Measurements from ENCODE around the gene MYOZ3. TPM values are rescaled to one million over a fixed set of nuclear protein-coding genes. Genes with fewer than 3 reads are reported as not detected.

The MYOZ3 gene
- polyA plus RNA-seq, 1 of the 3 experiments (the other 2 are of a cell fraction): 0.26 TPM

DNA sequence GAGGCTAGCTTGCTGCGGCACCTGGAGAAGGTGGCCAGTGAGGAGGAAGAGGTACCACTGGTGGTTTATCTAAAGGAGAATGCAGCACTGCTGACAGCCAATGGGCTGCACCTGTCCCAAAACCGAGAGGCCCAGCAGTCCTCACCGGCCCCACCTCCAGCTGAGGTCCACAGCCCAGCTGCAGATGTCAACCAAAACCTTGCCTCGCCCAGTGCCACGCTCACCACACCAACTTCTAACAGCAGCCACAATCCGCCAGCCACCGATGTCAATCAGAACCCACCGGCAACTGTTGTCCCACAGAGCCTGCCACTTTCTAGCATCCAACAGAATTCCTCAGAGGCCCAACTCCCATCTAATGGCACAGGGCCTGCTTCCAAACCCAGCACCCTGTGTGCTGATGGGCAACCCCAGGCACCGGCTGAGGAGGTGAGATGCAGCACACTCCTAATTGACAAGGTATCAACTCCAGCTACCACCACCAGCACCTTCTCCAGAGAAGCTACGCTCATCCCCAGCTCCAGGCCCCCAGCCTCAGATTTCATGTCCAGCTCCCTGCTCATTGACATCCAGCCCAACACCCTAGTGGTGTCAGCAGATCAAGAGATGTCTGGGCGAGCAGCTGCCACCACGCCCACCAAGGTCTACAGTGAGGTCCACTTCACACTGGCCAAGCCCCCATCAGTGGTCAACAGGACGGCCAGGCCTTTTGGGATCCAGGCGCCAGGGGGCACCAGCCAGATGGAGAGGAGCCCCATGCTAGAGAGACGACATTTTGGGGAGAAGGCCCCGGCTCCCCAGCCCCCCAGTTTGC, 12.6 kb upstream of the MYOZ3 start:
- ChIA-PET POLR2A (interaction anchor here (0.6 kb wide), 1 partner anchor 493 kb away, joined by 3 read pairs; the partner anchor contains the start of gene PDGFRB), CTCF (interaction anchor here (5.5 to 12.2 kb wide), 2 partner anchors 8 to 87 kb away, joined by 44 to 160 read pairs; no protein-coding TSS in a partner anchor)
- WGBS (ENCODE audit: low lambda C conversion rate): 98% methylated on average over 11 of the region's 16 CpGs
- Histone ChIP-seq H3K4me2 (no peak overlapping the region), H3K9me2 (no peaks in the 10 kb centered on the region), H2AFZ (ENCODE audit: low read depth) (no peak overlapping the region), H3K79me2 (ENCODE audit: insufficient read depth) (peaks cover 35% of the 10 kb centered on the region), H3K27ac (ENCODE audit: low read depth in 2 of 2, low read length in 1 of 2) (no peak overlapping the region), H3K4me1 (ENCODE audit: control insufficient read depth in 1 of 2, insufficient read depth in 2 of 2, low read depth in 1 of 2, low read length in 1 of 2) (peaks cover 29 to 56% of the 10 kb centered on the region in 2 experiments), H3K4me3 (ENCODE audit: low read depth in 2 of 2, low read length in 1 of 2) (no peak overlapping the region), H3K9me3 (no peaks in the 10 kb centered on the region), H3K36me3 (replicated peaks in 1 of 2; ENCODE audit: control insufficient read depth in 1 of 2, insufficient read depth in 2 of 2, low read length in 1 of 2) (peaks cover 11 to 34% of the 10 kb centered on the region in 2 experiments), H3K27me3 (ENCODE audit: insufficient read depth) (no peaks in the 10 kb centered on the region), H3F3A (replicated peaks; ENCODE audit: insufficient read depth) (peaks cover 6% of the 10 kb centered on the region), H3K9ac (no peak overlapping the region), H4K20me1 (ENCODE audit: insufficient read depth) (no peaks in the 10 kb centered on the region; the same call in none of the 2 replicates)
- no peak for DNase-seq
- TF ChIP-seq TEAD4 (IDR thresholded peaks at IDR 0.05; ENCODE audit: borderline replicate concordance, insufficient read depth) (no peak), RXRA (IDR thresholded peaks at IDR 0.05; ENCODE audit: borderline replicate concordance, low read depth) (no peak), FOSL2 (IDR thresholded peaks at IDR 0.05; ENCODE audit: borderline replicate concordance, low read depth) (no peak), TAF1 (IDR thresholded peaks at IDR 0.05; ENCODE audit: borderline replicate concordance, low read depth, low read length) (no peak), EP300 (IDR thresholded peaks at IDR 0.05; ENCODE audit: borderline replicate concordance in 1 of 2, low read depth in 1 of 2, low read length in 1 of 2) (no peak), SIN3A (IDR thresholded peaks at IDR 0.05; ENCODE audit: borderline replicate concordance, low read depth, low read length) (no peak), GATA2 (CRISPR knock-in tag; IDR thresholded peaks at IDR 0.05) (no peak), POLR2AphosphoS5 (IDR thresholded peaks at IDR 0.05; ENCODE audit: low read depth, low read length) (no peak), FOXM1 (IDR thresholded peaks at IDR 0.05; ENCODE audit: low read depth) (no peak), MXI1 (IDR thresholded peaks at IDR 0.05; ENCODE audit: low read depth, low read length) (no peak)
- TF ChIP-seq, protein P1, sequence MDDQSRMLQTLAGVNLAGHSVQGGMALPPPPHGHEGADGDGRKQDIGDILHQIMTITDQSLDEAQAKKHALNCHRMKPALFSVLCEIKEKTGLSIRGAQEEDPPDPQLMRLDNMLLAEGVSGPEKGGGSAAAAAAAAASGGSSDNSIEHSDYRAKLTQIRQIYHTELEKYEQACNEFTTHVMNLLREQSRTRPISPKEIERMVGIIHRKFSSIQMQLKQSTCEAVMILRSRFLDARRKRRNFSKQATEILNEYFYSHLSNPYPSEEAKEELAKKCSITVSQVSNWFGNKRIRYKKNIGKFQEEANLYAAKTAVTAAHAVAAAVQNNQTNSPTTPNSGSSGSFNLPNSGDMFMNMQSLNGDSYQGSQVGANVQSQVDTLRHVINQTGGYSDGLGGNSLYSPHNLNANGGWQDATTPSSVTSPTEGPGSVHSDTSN (IDR thresholded peaks at IDR 0.05): no peak
- TF ChIP-seq, protein P2, sequence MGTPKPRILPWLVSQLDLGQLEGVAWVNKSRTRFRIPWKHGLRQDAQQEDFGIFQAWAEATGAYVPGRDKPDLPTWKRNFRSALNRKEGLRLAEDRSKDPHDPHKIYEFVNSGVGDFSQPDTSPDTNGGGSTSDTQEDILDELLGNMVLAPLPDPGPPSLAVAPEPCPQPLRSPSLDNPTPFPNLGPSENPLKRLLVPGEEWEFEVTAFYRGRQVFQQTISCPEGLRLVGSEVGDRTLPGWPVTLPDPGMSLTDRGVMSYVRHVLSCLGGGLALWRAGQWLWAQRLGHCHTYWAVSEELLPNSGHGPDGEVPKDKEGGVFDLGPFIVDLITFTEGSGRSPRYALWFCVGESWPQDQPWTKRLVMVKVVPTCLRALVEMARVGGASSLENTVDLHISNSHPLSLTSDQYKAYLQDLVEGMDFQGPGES (IDR thresholded peaks at IDR 0.05; ENCODE audit: low read depth, low read length): no peak
